GM10248 (cell line): ENCODE results near the gene XKR8.

ENCODE experiments used
- CTCF ChIA-PET: fragments of 300-600 bp; sonication (Branson Sonifier 250); formaldehyde crosslinking; extraction: SDS; loops from one replicate; lab custom pipeline; 2021; ENCODE audit warnings: antibody characterized with exemption; lab: Yijun Ruan, JAX
- POLR2A ChIA-PET: fragments of 350-650 bp; sonication (Branson Sonifier 250); formaldehyde crosslinking; extraction: SDS; loops from one replicate; lab custom pipeline; 2020; ENCODE audit warnings: antibody characterized with exemption; lab: Yijun Ruan, JAX
- DNase-seq: peaks from one replicate; pipeline ENCODE4 v3.0.0; 2012; ENCODE audit errors: extremely low spot score
- TF ChIP-seq, protein P1 (sequence below): IDR thresholded peaks from 2 replicates; pipeline ENCODE4 v1.5.1; 2012; ENCODE audit warnings: mild to moderate bottlenecking, low read depth; ENCODE audit errors: extremely low read depth, missing control alignments, control extremely low read depth

The XKR8 gene

DNA sequence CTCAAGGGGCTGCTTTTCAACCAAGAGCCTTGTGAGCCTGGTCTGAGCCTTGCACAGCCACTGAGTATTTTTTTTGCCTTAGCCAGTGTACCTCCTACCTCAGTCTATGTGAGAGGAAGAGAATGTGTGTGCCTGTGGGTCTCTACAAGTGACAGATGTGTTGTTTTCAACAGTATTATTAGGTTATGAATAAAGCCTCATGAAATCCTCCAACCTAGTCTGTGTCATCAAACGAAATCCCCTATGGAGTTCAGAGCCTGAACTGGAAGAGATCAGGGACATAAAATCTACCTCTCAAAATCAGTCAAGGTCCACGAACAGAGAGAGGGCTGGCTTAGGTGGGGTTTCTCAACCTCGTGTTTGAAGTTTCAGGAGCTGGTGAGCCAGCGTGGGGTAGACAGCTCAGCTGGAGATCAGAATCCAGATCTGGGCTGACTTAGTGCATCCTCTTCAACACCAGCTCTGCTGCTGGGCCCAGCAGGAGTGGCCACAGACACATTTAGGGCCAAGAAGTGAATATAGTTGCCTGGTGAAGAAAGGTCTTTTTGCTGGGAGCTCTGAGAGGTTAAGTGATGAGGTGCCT is 8.2 kb downstream of the XKR8 start:
- ChIA-PET POLR2A (no interaction called here), CTCF (interaction anchor here (0.8 to 1.0 kb wide), 3 partner anchors 10 to 27 kb away, joined by 3 read pairs; no protein-coding TSS in a partner anchor)
- TF ChIP-seq, protein P1, sequence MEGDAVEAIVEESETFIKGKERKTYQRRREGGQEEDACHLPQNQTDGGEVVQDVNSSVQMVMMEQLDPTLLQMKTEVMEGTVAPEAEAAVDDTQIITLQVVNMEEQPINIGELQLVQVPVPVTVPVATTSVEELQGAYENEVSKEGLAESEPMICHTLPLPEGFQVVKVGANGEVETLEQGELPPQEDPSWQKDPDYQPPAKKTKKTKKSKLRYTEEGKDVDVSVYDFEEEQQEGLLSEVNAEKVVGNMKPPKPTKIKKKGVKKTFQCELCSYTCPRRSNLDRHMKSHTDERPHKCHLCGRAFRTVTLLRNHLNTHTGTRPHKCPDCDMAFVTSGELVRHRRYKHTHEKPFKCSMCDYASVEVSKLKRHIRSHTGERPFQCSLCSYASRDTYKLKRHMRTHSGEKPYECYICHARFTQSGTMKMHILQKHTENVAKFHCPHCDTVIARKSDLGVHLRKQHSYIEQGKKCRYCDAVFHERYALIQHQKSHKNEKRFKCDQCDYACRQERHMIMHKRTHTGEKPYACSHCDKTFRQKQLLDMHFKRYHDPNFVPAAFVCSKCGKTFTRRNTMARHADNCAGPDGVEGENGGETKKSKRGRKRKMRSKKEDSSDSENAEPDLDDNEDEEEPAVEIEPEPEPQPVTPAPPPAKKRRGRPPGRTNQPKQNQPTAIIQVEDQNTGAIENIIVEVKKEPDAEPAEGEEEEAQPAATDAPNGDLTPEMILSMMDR, result no peak
- no peak for DNase-seq

DNA sequence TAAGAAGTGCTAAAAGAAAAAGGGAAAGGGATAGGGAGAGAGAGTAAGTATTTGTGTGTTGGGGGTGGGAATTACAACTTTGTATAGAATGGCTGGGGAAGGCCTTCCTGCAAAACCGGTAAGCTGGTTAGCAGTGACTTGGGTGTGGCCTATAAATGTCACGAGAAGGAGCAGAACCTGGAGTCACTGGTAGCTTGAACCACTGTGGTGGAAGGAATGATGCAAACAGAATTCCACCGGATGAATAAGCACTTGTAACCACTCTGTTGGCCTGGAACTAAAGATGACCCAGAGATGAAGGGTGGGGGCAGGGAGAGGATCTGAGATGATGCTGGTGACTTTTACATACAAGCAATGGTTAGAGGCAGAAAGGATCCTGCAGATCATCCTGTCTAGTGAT is 8.9 kb downstream of the XKR8 start:
- ChIA-PET POLR2A (no interaction called here), CTCF (interaction anchor here (1.0 kb wide), 1 partner anchor 11 kb away, joined by 3 read pairs; no protein-coding TSS in a partner anchor)
- TF ChIP-seq, protein P1, result no peak
- no peak for DNase-seq

DNA sequence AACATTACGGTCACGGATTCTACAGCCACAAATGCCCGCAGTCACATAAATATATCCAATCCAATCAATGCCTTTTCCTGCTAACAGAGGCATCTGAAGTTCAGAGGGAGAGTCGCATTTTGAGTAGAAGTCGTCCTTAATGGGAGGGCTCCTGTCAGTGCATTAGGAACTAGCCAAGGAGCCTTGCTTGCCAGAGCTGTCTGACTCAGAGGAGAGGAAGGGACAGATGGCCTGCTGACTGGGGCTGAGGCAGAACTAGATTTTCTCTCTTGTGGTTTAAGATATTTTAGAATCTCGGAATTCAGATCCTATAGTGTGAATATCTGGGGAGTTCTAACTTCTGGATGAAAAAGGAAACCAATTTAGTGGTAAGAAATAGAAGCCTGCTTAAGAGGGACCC is 10.6 kb downstream of the XKR8 start:
- no peak for DNase-seq
- POLR2A ChIA-PET, result interaction anchor here (0.6 kb wide), 1 partner anchor 222 kb away, joined by 6 read pairs; no protein-coding TSS in a partner anchor
- CTCF ChIA-PET, result interaction anchor here (1.5 kb wide), 1 partner anchor 10 kb away, joined by 6 read pairs; no protein-coding TSS in a partner anchor
- TF ChIP-seq, protein P1, result no peak

DNA sequence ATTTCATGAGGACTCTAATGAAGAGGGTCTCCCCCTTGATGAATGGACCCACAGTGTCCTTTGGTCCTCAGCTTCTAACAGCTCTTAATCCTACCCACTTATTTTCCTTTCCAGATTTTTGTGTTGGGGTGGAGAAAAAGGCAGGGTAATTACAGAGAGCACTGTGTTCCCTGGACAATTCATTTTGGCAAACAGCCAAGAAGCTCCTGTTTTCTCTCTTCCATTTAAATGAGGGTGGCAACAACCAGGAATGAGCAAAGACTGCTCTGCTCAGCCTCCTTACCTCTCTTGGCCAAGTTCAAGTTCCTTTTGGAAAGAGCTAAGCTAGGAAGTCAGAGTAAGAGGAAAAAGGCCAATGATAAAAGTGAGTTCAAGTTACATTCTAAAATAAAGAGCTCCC is 11.9 kb downstream of the XKR8 start:
- TF ChIP-seq, protein P1, result no peak
- POLR2A ChIA-PET, result no interaction called here
- DNase-seq, result no peak
- CTCF ChIA-PET, result interaction anchor here (1.0 to 11.4 kb wide), 7 partner anchors 9 to 302 kb away, joined by 3 to 78 read pairs (median 6); partner anchors contain the start of gene XKR8

DNA sequence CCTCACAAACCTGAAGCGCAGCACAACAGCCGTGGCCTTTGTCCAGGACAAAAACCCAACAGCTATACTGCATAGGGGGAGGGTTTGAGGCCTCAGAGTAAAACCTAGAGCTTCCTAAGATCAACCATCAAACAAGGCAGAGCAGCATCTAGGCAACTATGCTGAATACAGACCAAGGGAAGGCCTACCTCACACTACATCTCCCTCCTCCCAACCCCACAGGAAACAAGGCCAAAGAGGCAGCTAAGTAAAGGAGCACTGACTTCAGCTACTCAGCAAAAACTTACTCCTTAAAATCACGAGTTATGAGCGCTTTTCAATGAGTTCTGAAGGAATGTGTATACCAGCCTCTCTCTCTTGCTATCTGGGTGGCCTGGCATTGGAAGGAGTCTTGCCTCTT is 12.4 kb downstream of the XKR8 start:
- TF ChIP-seq, protein P1, result no peak
- ChIA-PET POLR2A (no interaction called here), CTCF (interaction anchor here (1.0 to 11.4 kb wide), 6 partner anchors 13 to 303 kb away, joined by 3 to 78 read pairs (median 5); partner anchors contain the start of gene XKR8)
- DNase-seq, result no peak

DNA sequence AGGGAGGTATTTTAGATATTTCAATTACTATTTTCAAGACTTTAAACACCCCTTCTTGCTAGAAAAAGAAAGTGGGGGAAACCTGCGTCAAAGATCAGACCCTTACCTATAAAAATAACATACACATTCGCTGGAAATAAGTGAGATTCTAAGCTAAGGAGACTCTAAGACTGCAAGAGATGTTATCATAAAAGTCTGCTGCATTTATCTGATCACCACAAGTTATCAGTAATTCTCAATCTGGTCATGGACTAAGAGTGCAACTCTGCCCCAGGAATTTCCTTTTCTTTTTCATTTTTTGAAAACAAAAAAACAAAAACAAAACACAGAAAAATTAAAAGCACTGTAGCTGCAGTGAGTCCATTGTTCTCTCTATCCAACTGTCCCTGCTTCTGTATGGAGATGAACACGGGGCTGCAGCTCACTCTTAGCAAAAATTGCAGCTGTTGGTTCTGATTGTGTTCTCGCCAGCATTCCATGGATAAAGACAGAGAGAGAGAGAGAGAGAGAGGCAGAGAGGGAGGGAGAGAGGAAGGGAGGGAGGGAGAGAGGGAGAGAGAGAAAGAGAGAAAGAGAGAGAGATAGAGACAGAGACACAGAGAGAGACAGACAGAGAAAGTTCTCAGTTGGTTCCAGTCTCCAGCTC is 14.1 kb downstream of the XKR8 start:
- TF ChIP-seq, protein P1, result no peak
- POLR2A ChIA-PET, result no interaction called here
- DNase-seq, result no peak
- CTCF ChIA-PET, result interaction anchor here (1.0 to 11.4 kb wide), 5 partner anchors 7 to 116 kb away, joined by 3 to 78 read pairs (median 3); no protein-coding TSS in a partner anchor
